Measurements from ENCODE around the gene ESYT1.

The ESYT1 gene, protein sequence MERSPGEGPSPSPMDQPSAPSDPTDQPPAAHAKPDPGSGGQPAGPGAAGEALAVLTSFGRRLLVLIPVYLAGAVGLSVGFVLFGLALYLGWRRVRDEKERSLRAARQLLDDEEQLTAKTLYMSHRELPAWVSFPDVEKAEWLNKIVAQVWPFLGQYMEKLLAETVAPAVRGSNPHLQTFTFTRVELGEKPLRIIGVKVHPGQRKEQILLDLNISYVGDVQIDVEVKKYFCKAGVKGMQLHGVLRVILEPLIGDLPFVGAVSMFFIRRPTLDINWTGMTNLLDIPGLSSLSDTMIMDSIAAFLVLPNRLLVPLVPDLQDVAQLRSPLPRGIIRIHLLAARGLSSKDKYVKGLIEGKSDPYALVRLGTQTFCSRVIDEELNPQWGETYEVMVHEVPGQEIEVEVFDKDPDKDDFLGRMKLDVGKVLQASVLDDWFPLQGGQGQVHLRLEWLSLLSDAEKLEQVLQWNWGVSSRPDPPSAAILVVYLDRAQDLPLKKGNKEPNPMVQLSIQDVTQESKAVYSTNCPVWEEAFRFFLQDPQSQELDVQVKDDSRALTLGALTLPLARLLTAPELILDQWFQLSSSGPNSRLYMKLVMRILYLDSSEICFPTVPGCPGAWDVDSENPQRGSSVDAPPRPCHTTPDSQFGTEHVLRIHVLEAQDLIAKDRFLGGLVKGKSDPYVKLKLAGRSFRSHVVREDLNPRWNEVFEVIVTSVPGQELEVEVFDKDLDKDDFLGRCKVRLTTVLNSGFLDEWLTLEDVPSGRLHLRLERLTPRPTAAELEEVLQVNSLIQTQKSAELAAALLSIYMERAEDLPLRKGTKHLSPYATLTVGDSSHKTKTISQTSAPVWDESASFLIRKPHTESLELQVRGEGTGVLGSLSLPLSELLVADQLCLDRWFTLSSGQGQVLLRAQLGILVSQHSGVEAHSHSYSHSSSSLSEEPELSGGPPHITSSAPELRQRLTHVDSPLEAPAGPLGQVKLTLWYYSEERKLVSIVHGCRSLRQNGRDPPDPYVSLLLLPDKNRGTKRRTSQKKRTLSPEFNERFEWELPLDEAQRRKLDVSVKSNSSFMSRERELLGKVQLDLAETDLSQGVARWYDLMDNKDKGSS

DNA sequence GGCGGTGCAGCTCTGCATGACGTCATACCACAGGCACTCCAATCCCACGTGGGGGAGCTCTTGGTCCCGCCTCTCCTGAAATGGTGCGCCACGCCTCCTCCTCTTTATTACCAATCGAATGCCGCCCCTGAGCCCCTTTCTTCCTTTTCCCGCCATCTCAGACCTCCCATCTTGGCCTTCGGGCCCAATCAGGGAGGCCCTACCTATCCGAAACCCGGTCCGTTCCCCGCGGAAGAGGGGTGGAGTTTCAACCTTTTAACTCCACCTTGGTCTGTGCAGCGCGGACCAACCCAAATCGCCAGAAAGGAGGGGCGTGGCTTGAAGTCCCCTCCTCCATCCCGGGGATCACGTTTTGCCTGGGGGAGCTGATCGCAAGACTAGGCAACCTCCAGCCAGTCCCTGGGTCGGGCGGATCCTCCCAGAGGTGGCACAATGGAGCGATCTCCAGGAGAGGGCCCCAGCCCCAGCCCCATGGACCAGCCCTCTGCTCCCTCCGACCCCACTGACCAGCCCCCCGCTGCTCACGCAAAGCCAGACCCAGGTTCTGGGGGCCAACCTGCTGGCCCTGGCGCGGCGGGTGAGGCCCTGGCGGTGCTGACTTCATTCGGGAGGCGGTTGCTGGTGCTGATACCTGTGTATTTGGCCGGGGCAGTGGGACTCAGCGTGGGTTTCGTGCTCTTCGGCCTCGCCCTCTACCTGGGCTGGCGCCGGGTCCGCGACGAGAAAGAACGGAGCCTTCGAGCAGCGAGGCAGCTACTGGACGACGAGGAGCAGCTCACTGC is at the start of gene ESYT1:
ESYT1 (plus strand) TSS at position 380 of the 782 bp plus-strand sequence; CDS start at position 433, 53 bp downstream.
- peak; percentile 93 to 97 for DNase-seq

GRCh38 chr12:56078427-56078826 is 49.6 kb upstream of the ESYT1 start:
- DNase-seq, result no peak

DNA sequence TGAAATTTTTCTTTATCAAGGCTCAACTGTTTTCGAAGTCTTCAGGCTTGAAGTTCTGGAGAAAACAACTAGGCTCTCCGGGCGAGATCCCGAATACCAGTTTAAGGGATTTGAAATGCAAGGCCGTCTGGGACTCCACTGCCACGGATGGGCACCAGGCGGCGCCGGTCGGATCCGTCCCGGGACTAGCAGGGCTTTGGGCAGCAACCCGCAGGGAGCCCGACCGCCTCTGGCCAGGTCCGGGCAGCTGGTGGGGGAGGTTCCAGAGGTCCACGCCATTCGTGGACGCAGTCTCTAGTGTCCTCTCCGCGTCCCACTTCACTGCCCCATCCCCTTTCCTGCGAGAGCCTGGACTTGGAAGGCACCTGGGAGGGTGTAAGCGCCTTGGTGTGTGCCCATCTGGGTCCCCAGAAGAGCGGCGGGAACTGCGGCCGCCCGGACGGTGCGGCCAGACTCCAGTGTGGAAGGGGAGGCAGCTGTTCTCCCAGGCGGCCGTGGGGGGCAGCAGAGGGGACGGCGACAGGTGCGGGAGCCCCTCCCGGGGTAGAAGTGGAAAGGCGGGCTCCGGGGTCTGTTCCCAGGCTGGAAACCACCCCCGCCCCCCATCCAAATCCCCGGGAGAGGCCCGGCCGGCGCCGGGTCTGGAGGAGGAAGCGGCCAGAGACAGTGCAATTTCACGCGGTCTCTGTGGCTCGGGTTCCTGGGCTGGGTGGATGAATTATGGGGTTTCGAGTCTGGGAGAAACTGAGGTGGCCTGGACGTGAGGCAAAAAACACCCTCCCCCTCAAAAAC is 48.9 kb upstream of the ESYT1 start:
- DNase-seq, result peak; percentile 40 to 83

DNA sequence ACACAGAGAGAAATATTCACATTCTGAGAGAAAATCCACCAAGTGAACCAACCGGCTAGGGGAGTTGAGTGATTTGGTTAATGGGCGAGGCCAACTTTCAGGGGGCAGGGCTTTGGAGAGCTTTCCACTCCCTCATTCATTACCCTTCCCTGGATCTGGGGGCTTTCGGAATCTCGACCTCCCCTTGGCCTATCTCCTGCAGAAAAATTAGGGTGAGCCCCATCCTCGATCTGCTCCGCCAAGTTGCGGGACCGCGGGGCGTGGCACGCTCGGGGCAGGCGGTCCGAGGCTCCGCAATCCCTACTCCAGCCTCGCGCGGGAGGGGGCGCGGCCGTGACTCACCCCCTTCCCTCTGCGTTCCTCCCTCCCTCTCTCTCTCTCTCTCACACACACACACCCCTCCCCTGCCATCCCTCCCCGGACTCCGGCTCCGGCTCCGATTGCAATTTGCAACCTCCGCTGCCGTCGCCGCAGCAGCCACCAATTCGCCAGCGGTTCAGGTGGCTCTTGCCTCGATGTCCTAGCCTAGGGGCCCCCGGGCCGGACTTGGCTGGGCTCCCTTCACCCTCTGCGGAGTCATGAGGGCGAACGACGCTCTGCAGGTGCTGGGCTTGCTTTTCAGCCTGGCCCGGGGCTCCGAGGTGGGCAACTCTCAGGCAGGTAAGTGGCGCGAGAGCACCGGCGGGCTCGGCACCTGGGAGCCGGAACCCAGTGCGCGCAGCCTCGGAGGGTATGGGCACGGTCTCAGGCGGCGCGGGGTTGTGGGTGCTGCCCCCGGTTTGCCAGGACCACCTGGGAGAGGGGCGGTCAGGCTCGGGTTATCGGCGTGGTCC is 48.1 kb upstream of the ESYT1 start, which contains the start of gene ERBB3:
ERBB3 (plus strand) TSS at position 443 of the 833 bp plus-strand sequence; CDS start at position 579, 136 bp downstream.
- DNase-seq, result peak; percentile 67 to 72

DNA sequence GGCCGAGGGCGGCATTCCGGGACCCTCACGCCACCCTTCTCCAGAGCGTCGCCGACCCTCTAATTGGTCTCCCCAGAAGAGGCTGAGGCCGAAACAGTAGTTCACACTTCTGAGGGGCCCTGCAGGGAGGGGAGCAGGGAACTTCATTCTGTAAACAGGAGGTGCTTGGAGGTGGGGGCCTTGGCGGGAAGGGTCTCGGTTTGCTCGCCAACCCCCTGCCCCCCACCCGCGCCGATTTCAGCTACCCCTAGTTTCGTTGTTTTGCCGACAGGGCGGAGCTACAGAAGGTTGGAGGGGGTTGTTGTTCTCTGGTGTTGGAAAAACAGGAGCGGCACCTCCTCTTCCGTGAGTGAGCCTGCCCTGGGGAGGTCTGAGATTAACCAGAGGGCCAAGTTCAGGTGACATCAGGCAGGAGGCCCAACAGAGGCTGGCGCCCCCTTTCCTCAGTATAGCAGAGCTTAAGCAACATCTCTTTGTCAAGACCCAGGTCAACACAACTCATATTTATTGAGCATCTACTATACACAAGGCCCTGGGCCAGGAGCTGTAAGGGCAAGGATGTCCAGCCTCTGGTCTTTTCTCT is 47.4 kb upstream of the ESYT1 start:
- DNase-seq, result peak in 1 of 2 donors; percentile 8

- DNase-seq, result peak; percentile 52 to 75
These were observed 46.4 kb upstream of the ESYT1 start for GRCh38 chr12:56081393-56082347.

- peak in 1 of 2 donors; percentile 28 for DNase-seq
These were observed 45.7 kb upstream of the ESYT1 start for GRCh38 chr12:56082382-56082781.

- peak; percentile 90 to 95 for DNase-seq
These were observed 45.1 kb upstream of the ESYT1 start for GRCh38 chr12:56082967-56083366.

DNA sequence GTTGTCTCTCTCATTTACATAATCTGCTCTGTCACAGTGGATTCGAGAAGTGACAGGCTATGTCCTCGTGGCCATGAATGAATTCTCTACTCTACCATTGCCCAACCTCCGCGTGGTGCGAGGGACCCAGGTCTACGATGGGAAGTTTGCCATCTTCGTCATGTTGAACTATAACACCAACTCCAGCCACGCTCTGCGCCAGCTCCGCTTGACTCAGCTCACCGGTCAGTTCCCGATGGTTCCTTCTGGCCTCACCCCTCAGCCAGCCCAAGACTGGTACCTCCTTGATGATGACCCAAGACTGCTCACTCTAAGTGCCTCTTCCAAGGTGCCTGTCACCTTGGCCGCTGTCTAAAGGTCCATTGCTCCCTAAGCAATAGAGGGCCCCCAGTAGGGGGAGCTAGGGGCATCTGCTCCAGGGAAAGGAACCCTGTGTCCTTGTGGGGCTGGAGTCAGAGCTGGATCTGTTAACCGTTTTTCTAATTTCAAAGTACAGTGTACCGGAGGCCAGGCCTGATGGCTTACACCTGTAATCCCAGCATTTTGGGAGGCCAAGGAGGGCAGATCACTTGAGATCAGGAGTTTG is 43.0 kb upstream of the ESYT1 start:
- DNase-seq, result no peak

GRCh38 chr12:56086096-56086495 is 42.0 kb upstream of the ESYT1 start:
- no peak for DNase-seq

GRCh38 chr12:56086608-56087007 is 41.5 kb upstream of the ESYT1 start:
- DNase-seq, result no peak

GRCh38 chr12:56087220-56087619 is 40.8 kb upstream of the ESYT1 start:
- peak in 1 of 2 donors; percentile 35 for DNase-seq

DNA sequence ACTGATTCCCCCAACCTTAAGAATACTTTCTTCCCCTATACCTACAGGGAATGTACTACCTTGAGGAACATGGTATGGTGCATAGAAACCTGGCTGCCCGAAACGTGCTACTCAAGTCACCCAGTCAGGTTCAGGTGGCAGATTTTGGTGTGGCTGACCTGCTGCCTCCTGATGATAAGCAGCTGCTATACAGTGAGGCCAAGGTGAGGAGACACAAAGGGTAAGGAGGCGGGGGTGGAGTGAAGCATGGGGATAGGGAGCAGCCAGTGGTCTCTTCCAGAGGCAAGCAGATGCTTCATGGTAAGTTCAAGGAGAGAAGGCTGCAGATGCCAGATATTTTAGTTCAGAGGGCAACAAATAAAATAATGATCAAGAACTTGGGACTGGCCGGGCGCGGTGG is 30.3 kb upstream of the ESYT1 start:
- no peak for DNase-seq

DNA sequence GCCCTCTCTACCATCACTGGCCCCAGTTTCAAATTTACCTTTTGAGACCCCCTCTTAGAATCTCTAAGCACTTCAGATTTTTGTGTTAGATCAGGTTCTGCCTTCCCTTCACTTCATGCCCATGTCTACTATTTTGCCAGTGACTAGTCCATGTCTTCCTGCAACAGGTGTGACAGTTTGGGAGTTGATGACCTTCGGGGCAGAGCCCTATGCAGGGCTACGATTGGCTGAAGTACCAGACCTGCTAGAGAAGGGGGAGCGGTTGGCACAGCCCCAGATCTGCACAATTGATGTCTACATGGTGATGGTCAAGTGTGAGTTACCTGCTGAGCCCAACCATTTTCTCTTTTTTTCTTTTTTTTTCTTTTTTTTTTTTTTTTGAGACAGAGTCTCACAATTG is 29.5 kb upstream of the ESYT1 start:
- DNase-seq, result no peak

GRCh38 chr12:56099787-56100186 is 28.3 kb upstream of the ESYT1 start:
- DNase-seq, result no peak

GRCh38 chr12:56101045-56101444 is 27.0 kb upstream of the ESYT1 start:
- DNase-seq, result no peak

GRCh38 chr12:56102683-56103065 is 25.4 kb upstream of the ESYT1 start:
- no peak for DNase-seq

- no peak for DNase-seq
These were observed 24.9 kb upstream of the ESYT1 start for GRCh38 chr12:56103066-56103711.
